Activated CD4-positive, alpha-beta memory T cell treated with anti-CD3 and anti-CD28 coated beads for 36 hours (primary cell): ENCODE results near the gene ARHGEF37. TPM values are rescaled to one million over a fixed set of nuclear protein-coding genes. Genes with fewer than 3 reads are reported as not detected.

Experiments used
- CTCF ChIA-PET: fragments of 350-600 bp; sonication (Branson Sonifier 250); formaldehyde crosslinking; loops from one replicate; lab custom pipeline; 2021; ENCODE audit warnings: antibody characterized with exemption, inconsistent platforms; lab: Charles Lee
- POLR2A ChIA-PET: fragments of 350-600 bp; sonication (Branson Sonifier 250); formaldehyde crosslinking; loops from one replicate; lab custom pipeline; 2021; ENCODE audit warnings: antibody characterized with exemption; lab: Charles Lee
- DNase-seq: peaks from one replicate; pipeline ENCODE4 v3.0.0-alpha.2; 2020
- H3K27ac Mint-ChIP-seq: one replicate; pipeline ENCODE4 v1.8.0; 2021; ENCODE audit warnings: mixed read lengths
- H3K27me3 Mint-ChIP-seq: one replicate; pipeline ENCODE4 v1.8.0; 2021; ENCODE audit warnings: mixed read lengths
- H3K36me3 Mint-ChIP-seq: one replicate; pipeline ENCODE4 v1.8.0; 2021; ENCODE audit warnings: mixed read lengths
- H3K4me1 Mint-ChIP-seq: one replicate; pipeline ENCODE4 v1.8.0; 2021; ENCODE audit warnings: low read depth, mixed read lengths
- H3K4me3 Mint-ChIP-seq: one replicate; pipeline ENCODE4 v1.8.0; 2021; ENCODE audit warnings: mild to moderate bottlenecking, mixed read lengths
- H3K9me3 Mint-ChIP-seq: one replicate; pipeline ENCODE4 v1.8.0; 2021; ENCODE audit warnings: mixed read lengths
- intact Hi-C: fragments of 100-400 bp; cut with micrococcal nuclease; formaldehyde crosslinking; loops from one replicate; pipeline ENCODE4 v1.15.1; 2023
- total RNA-seq, 2 experiments: library from RNA; stranded (reverse); gene quantifications; one replicate each; pipeline ENCODE4 v1.2.3, GENCODE V29; 2021

The ARHGEF37 gene
- total RNA-seq, 2 experiments from 2014 or later, result 0.69 to 0.77 TPM

GRCh38 chr5:149631506-149631905 is 50.2 kb downstream of the ARHGEF37 start:
- intact Hi-C loops, result no loop called here
- H3K27me3 Mint-ChIP-seq, result no peaks in the 10 kb centered on the region
- no peak overlapping the region for H3K4me3 Mint-ChIP-seq
- H3K4me1 Mint-ChIP-seq, result peaks cover 16% of the 10 kb centered on the region
- no peak for DNase-seq
- CTCF ChIA-PET, result interaction anchor here (16.8 kb wide), 1 partner anchor 199 kb away, joined by 239 read pairs; no protein-coding TSS in a partner anchor
- H3K9me3 Mint-ChIP-seq, result no peaks in the 10 kb centered on the region
- no peak overlapping the region for H3K27ac Mint-ChIP-seq
- H3K36me3 Mint-ChIP-seq, result no peaks in the 10 kb centered on the region
- POLR2A ChIA-PET, result no interaction called here

GRCh38 chr5:149632311-149633251 is 51.3 kb downstream of the ARHGEF37 start:
- POLR2A ChIA-PET, result interaction anchor here (1.1 kb wide), 1 partner anchor 83 kb away, joined by 4 read pairs; no protein-coding TSS in a partner anchor
- H3K27ac Mint-ChIP-seq, result peak overlapping the region; percentile 18
- no peaks in the 10 kb centered on the region for H3K36me3 Mint-ChIP-seq
- intact Hi-C loops, result no loop called here
- H3K27me3 Mint-ChIP-seq, result no peaks in the 10 kb centered on the region
- peak; percentile 44 for DNase-seq
- H3K9me3 Mint-ChIP-seq, result no peaks in the 10 kb centered on the region
- H3K4me3 Mint-ChIP-seq, result no peak overlapping the region
- CTCF ChIA-PET, result interaction anchor here (1.7 to 16.8 kb wide), 2 partner anchors 35 to 198 kb away, joined by 3 to 239 read pairs; no protein-coding TSS in a partner anchor
- peaks cover 16% of the 10 kb centered on the region for H3K4me1 Mint-ChIP-seq

- Mint-ChIP-seq H3K4me3 (no peak overlapping the region), H3K9me3 (no peaks in the 10 kb centered on the region), H3K4me1 (peaks cover 16% of the 10 kb centered on the region), H3K36me3 (no peaks in the 10 kb centered on the region), H3K27ac (no peak overlapping the region), H3K27me3 (no peaks in the 10 kb centered on the region)
- no peak for DNase-seq
- intact Hi-C loops, result no loop called here
- ChIA-PET POLR2A (no interaction called here), CTCF (interaction anchor here (1.0 to 16.8 kb wide), 6 partner anchors 13 to 357 kb away, joined by 3 to 239 read pairs (median 5); no protein-coding TSS in a partner anchor)
These were observed 52.4 kb downstream of the ARHGEF37 start for GRCh38 chr5:149633476-149634350.

- H3K9me3 Mint-ChIP-seq, result no peaks in the 10 kb centered on the region
- peaks cover 16% of the 10 kb centered on the region for H3K4me1 Mint-ChIP-seq
- POLR2A ChIA-PET, result no interaction called here
- intact Hi-C loops, result loop anchor here (5.0 kb wide), 1 partner anchor 327 kb away; the partner anchor contains the start of gene SLC26A2
- H3K36me3 Mint-ChIP-seq, result no peaks in the 10 kb centered on the region
- no peak overlapping the region for H3K4me3 Mint-ChIP-seq
- CTCF ChIA-PET, result interaction anchor here (1.5 to 16.8 kb wide), 5 partner anchors 17 to 355 kb away, joined by 5 to 239 read pairs (median 14); no protein-coding TSS in a partner anchor
- H3K27ac Mint-ChIP-seq, result no peak overlapping the region
- no peak for DNase-seq
- no peaks in the 10 kb centered on the region for H3K27me3 Mint-ChIP-seq
These were observed 54.1 kb downstream of the ARHGEF37 start for GRCh38 chr5:149635394-149635793.

GRCh38 chr5:149636191-149636860 is 55.0 kb downstream of the ARHGEF37 start:
- peaks cover 16% of the 10 kb centered on the region for H3K4me1 Mint-ChIP-seq
- no peaks in the 10 kb centered on the region for H3K36me3 Mint-ChIP-seq
- ChIA-PET POLR2A (no interaction called here), CTCF (interaction anchor here (0.6 to 16.8 kb wide), 22 partner anchors 9 to 431 kb away, joined by 3 to 239 read pairs (median 5); partner anchors contain the start of gene SLC26A2)
- no peaks in the 10 kb centered on the region for H3K9me3 Mint-ChIP-seq
- H3K4me3 Mint-ChIP-seq, result no peak overlapping the region
- H3K27ac Mint-ChIP-seq, result no peak overlapping the region
- intact Hi-C loops, result loop anchor here (5.0 kb wide), 1 partner anchor 326 kb away; the partner anchor contains the start of gene SLC26A2
- H3K27me3 Mint-ChIP-seq, result no peaks in the 10 kb centered on the region
- no peak for DNase-seq

- Mint-ChIP-seq H3K9me3 (no peaks in the 10 kb centered on the region), H3K27me3 (no peaks in the 10 kb centered on the region), H3K4me3 (no peak overlapping the region), H3K36me3 (no peaks in the 10 kb centered on the region), H3K4me1 (peaks cover 16% of the 10 kb centered on the region), H3K27ac (no peak overlapping the region)
- intact Hi-C loops, result loop anchor here (1.0 to 5.0 kb wide), 3 partner anchors 191 to 353 kb away; partner anchors contain the start of gene SLC26A2
- ChIA-PET POLR2A (no interaction called here), CTCF (interaction anchor here (0.6 to 16.8 kb wide), 26 partner anchors 9 to 1377 kb away, joined by 3 to 239 read pairs (median 4); partner anchors contain the start of gene SLC26A2)
- peak; percentile 74 for DNase-seq
These were observed 55.6 kb downstream of the ARHGEF37 start for GRCh38 chr5:149636861-149637246.

GRCh38 chr5:149638136-149638535 is 56.8 kb downstream of the ARHGEF37 start:
- Mint-ChIP-seq H3K27me3 (no peaks in the 10 kb centered on the region), H3K4me3 (no peak overlapping the region), H3K36me3 (no peaks in the 10 kb centered on the region), H3K9me3 (no peaks in the 10 kb centered on the region), H3K4me1 (peaks cover 4% of the 10 kb centered on the region), H3K27ac (no peak overlapping the region)
- ChIA-PET POLR2A (no interaction called here), CTCF (interaction anchor here (0.9 to 16.8 kb wide), 10 partner anchors 14 to 359 kb away, joined by 3 to 239 read pairs (median 4); no protein-coding TSS in a partner anchor)
- intact Hi-C loops, result loop anchor here (5.0 kb wide), 1 partner anchor 324 kb away; the partner anchor contains the start of gene SLC26A2
- DNase-seq, result no peak

- Mint-ChIP-seq H3K9me3 (no peaks in the 10 kb centered on the region), H3K4me3 (no peak overlapping the region), H3K27ac (no peak overlapping the region), H3K27me3 (no peaks in the 10 kb centered on the region), H3K36me3 (no peaks in the 10 kb centered on the region), H3K4me1 (no peaks in the 10 kb centered on the region)
- ChIA-PET CTCF (interaction anchor here (0.9 to 16.8 kb wide), 8 partner anchors 18 to 323 kb away, joined by 3 to 239 read pairs (median 4); no protein-coding TSS in a partner anchor), POLR2A (no interaction called here)
- no peak for DNase-seq
- intact Hi-C loops, result loop anchor here (5.0 kb wide), 1 partner anchor 324 kb away; the partner anchor contains the start of gene SLC26A2
These were observed 57.4 kb downstream of the ARHGEF37 start for GRCh38 chr5:149638546-149639241.

GRCh38 chr5:149639737-149640136 is 58.4 kb downstream of the ARHGEF37 start:
- no peak for DNase-seq
- Mint-ChIP-seq H3K27ac (no peak overlapping the region), H3K4me1 (no peaks in the 10 kb centered on the region), H3K4me3 (no peak overlapping the region), H3K27me3 (no peaks in the 10 kb centered on the region), H3K36me3 (no peaks in the 10 kb centered on the region), H3K9me3 (no peaks in the 10 kb centered on the region)
- ChIA-PET CTCF (interaction anchor here (0.6 to 16.8 kb wide), 6 partner anchors 9 to 351 kb away, joined by 3 to 239 read pairs (median 6); no protein-coding TSS in a partner anchor), POLR2A (no interaction called here)
- intact Hi-C loops, result loop anchor here (5.0 kb wide), 1 partner anchor 323 kb away; the partner anchor contains the start of gene SLC26A2

- Mint-ChIP-seq H3K36me3 (no peaks in the 10 kb centered on the region), H3K27me3 (no peaks in the 10 kb centered on the region), H3K4me3 (no peak overlapping the region), H3K27ac (no peak overlapping the region), H3K4me1 (no peaks in the 10 kb centered on the region), H3K9me3 (no peaks in the 10 kb centered on the region)
- no peak for DNase-seq
- POLR2A ChIA-PET, result no interaction called here
- intact Hi-C loops, result no loop called here
- CTCF ChIA-PET, result interaction anchor here (1.1 to 16.8 kb wide), 4 partner anchors 8 to 350 kb away, joined by 3 to 239 read pairs (median 6); no protein-coding TSS in a partner anchor
These were observed 59.2 kb downstream of the ARHGEF37 start for GRCh38 chr5:149640350-149640999.
